ENCODE measurements around the gene SMG9. TPM values are rescaled to one million over a fixed set of nuclear protein-coding genes. Genes with fewer than 3 reads are reported as not detected.

SMG9 gene
- total and polyA plus RNA-seq, 2 of the 13 experiments (the other 11 are each of a cell fraction or from before 2014, with no cell fraction given): 16.1 to 18.7 TPM

DNA sequence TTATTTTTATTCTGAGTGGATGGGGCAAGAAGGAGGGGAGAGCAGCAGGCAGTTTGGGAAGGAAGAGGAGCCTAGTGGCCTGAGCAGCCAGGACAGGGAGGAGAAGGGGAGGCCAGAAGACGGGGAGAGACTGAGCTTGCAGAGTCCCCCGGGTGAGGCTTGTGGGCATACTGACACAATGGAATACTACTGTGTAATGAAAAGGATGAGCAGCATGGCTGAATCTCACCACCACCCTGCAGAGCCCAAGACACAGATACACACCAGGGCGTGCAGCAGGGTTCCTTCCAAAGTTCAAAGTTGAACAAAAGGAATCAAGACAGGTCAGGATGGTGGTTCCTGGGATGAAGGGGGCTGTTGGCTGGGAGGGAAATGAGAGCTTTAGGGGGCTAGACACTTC is 8.1 kb upstream of the SMG9 start (continued):
- TF ChIP-seq, protein P1, sequence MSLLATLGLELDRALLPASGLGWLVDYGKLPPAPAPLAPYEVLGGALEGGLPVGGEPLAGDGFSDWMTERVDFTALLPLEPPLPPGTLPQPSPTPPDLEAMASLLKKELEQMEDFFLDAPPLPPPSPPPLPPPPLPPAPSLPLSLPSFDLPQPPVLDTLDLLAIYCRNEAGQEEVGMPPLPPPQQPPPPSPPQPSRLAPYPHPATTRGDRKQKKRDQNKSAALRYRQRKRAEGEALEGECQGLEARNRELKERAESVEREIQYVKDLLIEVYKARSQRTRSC (CRISPR knock-in tag; IDR thresholded peaks at IDR 0.05; ENCODE audit: low read depth): no peak
- TF ChIP-seq ZFP62 (CRISPR knock-in tag; IDR thresholded peaks at IDR 0.05) (no peak), ZNF558 (CRISPR knock-in tag; IDR thresholded peaks at IDR 0.05; ENCODE audit: borderline replicate concordance) (no peak), DMAP1 (CRISPR knock-in tag; IDR thresholded peaks at IDR 0.05) (no peak), ZNF230 (CRISPR knock-in tag; IDR thresholded peaks at IDR 0.05) (no peak), CHD2 (IDR thresholded peaks at IDR 0.05; ENCODE audit: low read depth, low read length) (no peak), MAFK (conservative IDR thresholded peaks at IDR 0.05 in 1 of 2, IDR thresholded peaks at IDR 0.05 in 1 of 2; ENCODE audit: low read length in 2 of 2) (no peak)
- TF ChIP-seq, protein P2, sequence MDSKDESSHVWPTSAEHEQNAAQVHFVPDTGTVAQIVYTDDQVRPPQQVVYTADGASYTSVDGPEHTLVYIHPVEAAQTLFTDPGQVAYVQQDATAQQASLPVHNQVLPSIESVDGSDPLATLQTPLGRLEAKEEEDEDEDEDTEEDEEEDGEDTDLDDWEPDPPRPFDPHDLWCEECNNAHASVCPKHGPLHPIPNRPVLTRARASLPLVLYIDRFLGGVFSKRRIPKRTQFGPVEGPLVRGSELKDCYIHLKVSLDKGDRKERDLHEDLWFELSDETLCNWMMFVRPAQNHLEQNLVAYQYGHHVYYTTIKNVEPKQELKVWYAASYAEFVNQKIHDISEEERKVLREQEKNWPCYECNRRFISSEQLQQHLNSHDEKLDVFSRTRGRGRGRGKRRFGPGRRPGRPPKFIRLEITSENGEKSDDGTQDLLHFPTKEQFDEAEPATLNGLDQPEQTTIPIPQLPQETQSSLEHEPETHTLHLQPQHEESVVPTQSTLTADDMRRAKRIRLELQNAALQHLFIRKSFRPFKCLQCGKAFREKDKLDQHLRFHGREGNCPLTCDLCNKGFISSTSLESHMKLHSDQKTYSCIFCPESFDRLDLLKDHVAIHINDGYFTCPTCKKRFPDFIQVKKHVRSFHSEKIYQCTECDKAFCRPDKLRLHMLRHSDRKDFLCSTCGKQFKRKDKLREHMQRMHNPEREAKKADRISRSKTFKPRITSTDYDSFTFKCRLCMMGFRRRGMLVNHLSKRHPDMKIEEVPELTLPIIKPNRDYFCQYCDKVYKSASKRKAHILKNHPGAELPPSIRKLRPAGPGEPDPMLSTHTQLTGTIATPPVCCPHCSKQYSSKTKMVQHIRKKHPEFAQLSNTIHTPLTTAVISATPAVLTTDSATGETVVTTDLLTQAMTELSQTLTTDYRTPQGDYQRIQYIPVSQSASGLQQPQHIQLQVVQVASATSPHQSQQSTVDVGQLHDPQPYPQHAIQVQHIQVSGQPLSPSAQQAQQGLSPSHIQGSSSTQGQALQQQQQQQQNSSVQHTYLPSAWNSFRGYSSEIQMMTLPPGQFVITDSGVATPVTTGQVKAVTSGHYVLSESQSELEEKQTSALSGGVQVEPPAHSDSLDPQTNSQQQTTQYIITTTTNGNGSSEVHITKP (CRISPR knock-in tag; IDR thresholded peaks at IDR 0.05; ENCODE audit: low read depth): no peak

DNA sequence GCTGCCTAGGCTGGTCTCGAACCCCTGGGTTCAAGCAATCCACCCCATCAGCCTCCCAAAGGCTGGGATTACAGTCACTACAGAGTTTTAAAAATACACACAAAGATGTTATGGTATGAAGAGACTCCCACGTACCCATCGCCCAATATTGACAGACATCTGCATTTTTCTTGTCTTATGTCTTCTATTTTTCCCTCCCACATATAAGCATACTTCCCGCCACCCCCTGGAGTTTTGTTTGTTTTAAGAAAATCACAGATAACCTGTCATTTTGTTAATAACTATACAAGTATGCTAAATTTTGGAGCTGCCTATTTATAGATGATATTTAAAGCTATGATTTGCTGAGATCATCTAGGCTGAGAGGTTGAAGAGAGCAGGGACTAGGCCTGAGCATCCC is 6.2 kb upstream of the SMG9 start:
- no peaks in the 10 kb centered on the region for H4K20me1 ChIP-seq (ENCODE audit: insufficient read depth, low read length)
- no peaks in the 10 kb centered on the region for H3K36me3 ChIP-seq (replicated peaks in 1 of 2; ENCODE audit: control insufficient read depth in 1 of 2, insufficient read depth in 2 of 2, low read length in 2 of 2)
- no peak overlapping the region for H3K4me2 ChIP-seq (ENCODE audit: low read depth, low read length)
- H3K27ac ChIP-seq (ENCODE audit: extremely low read length, insufficient read depth, low read length): no peak overlapping the region
- no peaks in the 10 kb centered on the region for H3K9me3 ChIP-seq (ENCODE audit: low read length)
- in situ Hi-C loops (cut with HindIII; ENCODE audit: extremely low pct_ligation_motif_present, low pct_unique_long_range_greater_than_20kb): no loop called here
- no peaks in the 10 kb centered on the region for H3K79me2 ChIP-seq (ENCODE audit: insufficient read depth, low read length)
- CTCF ChIA-PET (ENCODE audit: low intra/inter-chr PET ratio, low total read pairs): no interaction called here
- H3K4me3 ChIP-seq (replicated peaks in 1 of 3; ENCODE audit: insufficient read depth in 1 of 3, low read depth in 2 of 3, low read length in 3 of 3): no peak overlapping the region
- FAIRE-seq (no peak), DNase-seq (ENCODE audit: low spot score) (no peak), ATAC-seq (no peak)
- H3K9ac ChIP-seq (ENCODE audit: insufficient read depth, low read depth, low read length): no peak overlapping the region
- intact Hi-C loops (cut with micrococcal nuclease; ENCODE audit: unreplicated experiment): loop anchor here (10.0 kb wide), 1 partner anchor 96 kb away; no protein-coding TSS in a partner anchor
- no peak overlapping the region for H2AFZ ChIP-seq (ENCODE audit: low read length)
- H3K4me1 ChIP-seq (ENCODE audit: insufficient read depth, low read length): peaks cover 20% of the 10 kb centered on the region
- 68% methylated on average over 4 of the region's 4 CpGs for WGBS (ENCODE audit: low lambda C conversion rate)
- POLR2A ChIA-PET: no interaction called here
- no peaks in the 10 kb centered on the region for H3K27me3 ChIP-seq (ENCODE audit: control insufficient read depth in 1 of 2, insufficient read depth in 2 of 2, low read length in 2 of 2)
- BruUV-seq (replicated peaks): no TSS peak
- TF ChIP-seq ZSCAN21 (CRISPR knock-in tag; IDR thresholded peaks at IDR 0.05; ENCODE audit: borderline replicate concordance) (no peak), ESRRA (CRISPR knock-in tag; IDR thresholded peaks at IDR 0.05; ENCODE audit: low read depth) (no peak), MEIS1 (CRISPR knock-in tag; IDR thresholded peaks at IDR 0.05; ENCODE audit: borderline replicate concordance) (no peak), DNMT3B (CRISPR knock-in tag; conservative IDR thresholded peaks at IDR 0.05) (no peak), AGO1 (IDR thresholded peaks at IDR 0.05; ENCODE audit: low read depth, low read length, poor library complexity, severe bottlenecking) (no peak), KLF16 (CRISPR knock-in tag; IDR thresholded peaks at IDR 0.05) (no peak), SALL1 (CRISPR knock-in tag; IDR thresholded peaks at IDR 0.05) (no peak), ZNF75D (CRISPR knock-in tag; IDR thresholded peaks at IDR 0.05; ENCODE audit: borderline replicate concordance) (no peak)
- TF ChIP-seq, protein P3, sequence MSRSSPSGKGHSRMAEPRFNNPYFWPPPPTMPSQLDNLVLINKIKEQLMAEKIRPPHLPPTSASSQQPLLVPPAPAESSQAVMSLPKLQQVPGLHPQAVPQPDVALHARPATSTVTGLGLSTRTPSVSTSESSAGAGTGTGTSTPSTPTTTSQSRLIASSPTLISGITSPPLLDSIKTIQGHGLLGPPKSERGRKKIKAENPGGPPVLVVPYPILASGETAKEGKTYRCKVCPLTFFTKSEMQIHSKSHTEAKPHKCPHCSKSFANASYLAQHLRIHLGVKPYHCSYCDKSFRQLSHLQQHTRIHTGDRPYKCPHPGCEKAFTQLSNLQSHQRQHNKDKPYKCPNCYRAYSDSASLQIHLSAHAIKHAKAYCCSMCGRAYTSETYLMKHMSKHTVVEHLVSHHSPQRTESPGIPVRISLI (CRISPR knock-in tag; IDR thresholded peaks at IDR 0.05; ENCODE audit: borderline replicate concordance): no peak
- TF ChIP-seq, protein P4, sequence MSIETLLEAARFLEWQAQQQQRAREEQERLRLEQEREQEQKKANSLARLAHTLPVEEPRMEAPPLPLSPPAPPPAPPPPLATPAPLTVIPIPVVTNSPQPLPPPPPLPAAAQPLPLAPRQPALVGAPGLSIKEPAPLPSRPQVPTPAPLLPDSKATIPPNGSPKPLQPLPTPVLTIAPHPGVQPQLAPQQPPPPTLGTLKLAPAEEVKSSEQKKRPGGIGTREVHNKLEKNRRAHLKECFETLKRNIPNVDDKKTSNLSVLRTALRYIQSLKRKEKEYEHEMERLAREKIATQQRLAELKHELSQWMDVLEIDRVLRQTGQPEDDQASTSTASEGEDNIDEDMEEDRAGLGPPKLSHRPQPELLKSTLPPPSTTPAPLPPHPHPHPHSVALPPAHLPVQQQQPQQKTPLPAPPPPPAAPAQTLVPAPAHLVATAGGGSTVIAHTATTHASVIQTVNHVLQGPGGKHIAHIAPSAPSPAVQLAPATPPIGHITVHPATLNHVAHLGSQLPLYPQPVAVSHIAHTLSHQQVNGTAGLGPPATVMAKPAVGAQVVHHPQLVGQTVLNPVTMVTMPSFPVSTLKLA (IDR thresholded peaks at IDR 0.05): no peak

Measured in HepG2 (cell line).